ENCODE measurements around the gene TNFRSF6B.

GRCh38 chr20:63690003-63690897 lies 6.2 kb upstream of the TNFRSF6B start:
- no peak for TF ChIP-seq CTCF (IDR thresholded peaks at IDR 0.05; ENCODE audit: insufficient read depth, low read length)
- no peak; the same call in 1 of the 2 replicates for TF ChIP-seq POLR2AphosphoS5 (IDR thresholded peaks at IDR 0.05; ENCODE audit: low read depth)
- TF ChIP-seq, protein P1, sequence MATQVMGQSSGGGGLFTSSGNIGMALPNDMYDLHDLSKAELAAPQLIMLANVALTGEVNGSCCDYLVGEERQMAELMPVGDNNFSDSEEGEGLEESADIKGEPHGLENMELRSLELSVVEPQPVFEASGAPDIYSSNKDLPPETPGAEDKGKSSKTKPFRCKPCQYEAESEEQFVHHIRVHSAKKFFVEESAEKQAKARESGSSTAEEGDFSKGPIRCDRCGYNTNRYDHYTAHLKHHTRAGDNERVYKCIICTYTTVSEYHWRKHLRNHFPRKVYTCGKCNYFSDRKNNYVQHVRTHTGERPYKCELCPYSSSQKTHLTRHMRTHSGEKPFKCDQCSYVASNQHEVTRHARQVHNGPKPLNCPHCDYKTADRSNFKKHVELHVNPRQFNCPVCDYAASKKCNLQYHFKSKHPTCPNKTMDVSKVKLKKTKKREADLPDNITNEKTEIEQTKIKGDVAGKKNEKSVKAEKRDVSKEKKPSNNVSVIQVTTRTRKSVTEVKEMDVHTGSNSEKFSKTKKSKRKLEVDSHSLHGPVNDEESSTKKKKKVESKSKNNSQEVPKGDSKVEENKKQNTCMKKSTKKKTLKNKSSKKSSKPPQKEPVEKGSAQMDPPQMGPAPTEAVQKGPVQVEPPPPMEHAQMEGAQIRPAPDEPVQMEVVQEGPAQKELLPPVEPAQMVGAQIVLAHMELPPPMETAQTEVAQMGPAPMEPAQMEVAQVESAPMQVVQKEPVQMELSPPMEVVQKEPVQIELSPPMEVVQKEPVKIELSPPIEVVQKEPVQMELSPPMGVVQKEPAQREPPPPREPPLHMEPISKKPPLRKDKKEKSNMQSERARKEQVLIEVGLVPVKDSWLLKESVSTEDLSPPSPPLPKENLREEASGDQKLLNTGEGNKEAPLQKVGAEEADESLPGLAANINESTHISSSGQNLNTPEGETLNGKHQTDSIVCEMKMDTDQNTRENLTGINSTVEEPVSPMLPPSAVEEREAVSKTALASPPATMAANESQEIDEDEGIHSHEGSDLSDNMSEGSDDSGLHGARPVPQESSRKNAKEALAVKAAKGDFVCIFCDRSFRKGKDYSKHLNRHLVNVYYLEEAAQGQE (IDR thresholded peaks at IDR 0.05; ENCODE audit: insufficient replicate concordance, low read depth), result no peak
- TF ChIP-seq GABPA (IDR thresholded peaks at IDR 0.05; ENCODE audit: low read depth), result no peak
- TF ChIP-seq SPI1 (IDR thresholded peaks at IDR 0.05; ENCODE audit: borderline replicate concordance, low read depth), result no peak
